Measurements from ENCODE around the gene CLCF1. TPM values are rescaled to one million over a fixed set of nuclear protein-coding genes. Genes with fewer than 3 reads are reported as not detected.

The CLCF1 gene
- total and polyA plus RNA-seq, 10 of the 15 experiments (the other 5 are each of a cell fraction or from before 2014, with no cell fraction given) = 0.16 to 2.1 (median 0.63) TPM; not detected in 1

GRCh38 chr11:67351275-67352005, 22.0 kb downstream of the CLCF1 start (continued):
- TF ChIP-seq, protein P1, sequence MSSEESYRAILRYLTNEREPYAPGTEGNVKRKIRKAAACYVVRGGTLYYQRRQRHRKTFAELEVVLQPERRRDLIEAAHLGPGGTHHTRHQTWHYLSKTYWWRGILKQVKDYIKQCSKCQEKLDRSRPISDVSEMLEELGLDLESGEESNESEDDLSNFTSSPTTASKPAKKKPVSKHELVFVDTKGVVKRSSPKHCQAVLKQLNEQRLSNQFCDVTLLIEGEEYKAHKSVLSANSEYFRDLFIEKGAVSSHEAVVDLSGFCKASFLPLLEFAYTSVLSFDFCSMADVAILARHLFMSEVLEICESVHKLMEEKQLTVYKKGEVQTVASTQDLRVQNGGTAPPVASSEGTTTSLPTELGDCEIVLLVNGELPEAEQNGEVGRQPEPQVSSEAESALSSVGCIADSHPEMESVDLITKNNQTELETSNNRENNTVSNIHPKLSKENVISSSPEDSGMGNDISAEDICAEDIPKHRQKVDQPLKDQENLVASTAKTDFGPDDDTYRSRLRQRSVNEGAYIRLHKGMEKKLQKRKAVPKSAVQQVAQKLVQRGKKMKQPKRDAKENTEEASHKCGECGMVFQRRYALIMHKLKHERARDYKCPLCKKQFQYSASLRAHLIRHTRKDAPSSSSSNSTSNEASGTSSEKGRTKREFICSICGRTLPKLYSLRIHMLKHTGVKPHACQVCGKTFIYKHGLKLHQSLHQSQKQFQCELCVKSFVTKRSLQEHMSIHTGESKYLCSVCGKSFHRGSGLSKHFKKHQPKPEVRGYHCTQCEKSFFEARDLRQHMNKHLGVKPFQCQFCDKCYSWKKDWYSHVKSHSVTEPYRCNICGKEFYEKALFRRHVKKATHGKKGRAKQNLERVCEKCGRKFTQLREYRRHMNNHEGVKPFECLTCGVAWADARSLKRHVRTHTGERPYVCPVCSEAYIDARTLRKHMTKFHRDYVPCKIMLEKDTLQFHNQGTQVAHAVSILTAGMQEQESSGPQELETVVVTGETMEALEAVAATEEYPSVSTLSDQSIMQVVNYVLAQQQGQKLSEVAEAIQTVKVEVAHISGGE (CRISPR knock-in tag; IDR thresholded peaks at IDR 0.05) = no peak
- TF ChIP-seq, protein P2, sequence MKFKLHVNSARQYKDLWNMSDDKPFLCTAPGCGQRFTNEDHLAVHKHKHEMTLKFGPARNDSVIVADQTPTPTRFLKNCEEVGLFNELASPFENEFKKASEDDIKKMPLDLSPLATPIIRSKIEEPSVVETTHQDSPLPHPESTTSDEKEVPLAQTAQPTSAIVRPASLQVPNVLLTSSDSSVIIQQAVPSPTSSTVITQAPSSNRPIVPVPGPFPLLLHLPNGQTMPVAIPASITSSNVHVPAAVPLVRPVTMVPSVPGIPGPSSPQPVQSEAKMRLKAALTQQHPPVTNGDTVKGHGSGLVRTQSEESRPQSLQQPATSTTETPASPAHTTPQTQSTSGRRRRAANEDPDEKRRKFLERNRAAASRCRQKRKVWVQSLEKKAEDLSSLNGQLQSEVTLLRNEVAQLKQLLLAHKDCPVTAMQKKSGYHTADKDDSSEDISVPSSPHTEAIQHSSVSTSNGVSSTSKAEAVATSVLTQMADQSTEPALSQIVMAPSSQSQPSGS (IDR thresholded peaks at IDR 0.05; ENCODE audit: low read length) = no peak
- TF ChIP-seq BMI1 (IDR thresholded peaks at IDR 0.05; ENCODE audit: borderline replicate concordance) (no peak), NR2C1 (IDR thresholded peaks at IDR 0.05) (no peak), SREBF2 (IDR thresholded peaks at IDR 0.05; ENCODE audit: low read length) (no peak), BCLAF1 (IDR thresholded peaks at IDR 0.05) (no peak), PRDM15 (CRISPR knock-in tag; IDR thresholded peaks at IDR 0.05) (no peak), HDGF (IDR thresholded peaks at IDR 0.05) (no peak), KDM1A (IDR thresholded peaks at IDR 0.05; ENCODE audit: borderline replicate concordance) (no peak)
- TF ChIP-seq, protein P3, sequence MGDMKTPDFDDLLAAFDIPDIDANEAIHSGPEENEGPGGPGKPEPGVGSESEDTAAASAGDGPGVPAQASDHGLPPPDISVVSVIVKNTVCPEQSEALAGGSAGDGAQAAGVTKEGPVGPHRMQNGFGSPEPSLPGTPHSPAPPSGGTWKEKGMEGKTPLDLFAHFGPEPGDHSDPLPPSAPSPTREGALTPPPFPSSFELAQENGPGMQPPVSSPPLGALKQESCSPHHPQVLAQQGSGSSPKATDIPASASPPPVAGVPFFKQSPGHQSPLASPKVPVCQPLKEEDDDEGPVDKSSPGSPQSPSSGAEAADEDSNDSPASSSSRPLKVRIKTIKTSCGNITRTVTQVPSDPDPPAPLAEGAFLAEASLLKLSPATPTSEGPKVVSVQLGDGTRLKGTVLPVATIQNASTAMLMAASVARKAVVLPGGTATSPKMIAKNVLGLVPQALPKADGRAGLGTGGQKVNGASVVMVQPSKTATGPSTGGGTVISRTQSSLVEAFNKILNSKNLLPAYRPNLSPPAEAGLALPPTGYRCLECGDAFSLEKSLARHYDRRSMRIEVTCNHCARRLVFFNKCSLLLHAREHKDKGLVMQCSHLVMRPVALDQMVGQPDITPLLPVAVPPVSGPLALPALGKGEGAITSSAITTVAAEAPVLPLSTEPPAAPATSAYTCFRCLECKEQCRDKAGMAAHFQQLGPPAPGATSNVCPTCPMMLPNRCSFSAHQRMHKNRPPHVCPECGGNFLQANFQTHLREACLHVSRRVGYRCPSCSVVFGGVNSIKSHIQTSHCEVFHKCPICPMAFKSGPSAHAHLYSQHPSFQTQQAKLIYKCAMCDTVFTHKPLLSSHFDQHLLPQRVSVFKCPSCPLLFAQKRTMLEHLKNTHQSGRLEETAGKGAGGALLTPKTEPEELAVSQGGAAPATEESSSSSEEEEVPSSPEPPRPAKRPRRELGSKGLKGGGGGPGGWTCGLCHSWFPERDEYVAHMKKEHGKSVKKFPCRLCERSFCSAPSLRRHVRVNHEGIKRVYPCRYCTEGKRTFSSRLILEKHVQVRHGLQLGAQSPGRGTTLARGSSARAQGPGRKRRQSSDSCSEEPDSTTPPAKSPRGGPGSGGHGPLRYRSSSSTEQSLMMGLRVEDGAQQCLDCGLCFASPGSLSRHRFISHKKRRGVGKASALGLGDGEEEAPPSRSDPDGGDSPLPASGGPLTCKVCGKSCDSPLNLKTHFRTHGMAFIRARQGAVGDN (IDR thresholded peaks at IDR 0.05) = no peak
